HG02588 (cell line): ENCODE results near the gene FAM20C.

Experiments
- ATAC-seq: cut with Tn5 transposase; IDR thresholded peaks from one replicate; pipeline ENCODE4 v1.9.1; 2021; ENCODE audit warnings: mild to moderate bottlenecking, moderate library complexity; ENCODE audit not compliant: unreplicated experiment

The FAM20C gene

GRCh38 chr7:300546-301290 lies 108.3 kb downstream of the FAM20C start:
- no peak for ATAC-seq

DNA sequence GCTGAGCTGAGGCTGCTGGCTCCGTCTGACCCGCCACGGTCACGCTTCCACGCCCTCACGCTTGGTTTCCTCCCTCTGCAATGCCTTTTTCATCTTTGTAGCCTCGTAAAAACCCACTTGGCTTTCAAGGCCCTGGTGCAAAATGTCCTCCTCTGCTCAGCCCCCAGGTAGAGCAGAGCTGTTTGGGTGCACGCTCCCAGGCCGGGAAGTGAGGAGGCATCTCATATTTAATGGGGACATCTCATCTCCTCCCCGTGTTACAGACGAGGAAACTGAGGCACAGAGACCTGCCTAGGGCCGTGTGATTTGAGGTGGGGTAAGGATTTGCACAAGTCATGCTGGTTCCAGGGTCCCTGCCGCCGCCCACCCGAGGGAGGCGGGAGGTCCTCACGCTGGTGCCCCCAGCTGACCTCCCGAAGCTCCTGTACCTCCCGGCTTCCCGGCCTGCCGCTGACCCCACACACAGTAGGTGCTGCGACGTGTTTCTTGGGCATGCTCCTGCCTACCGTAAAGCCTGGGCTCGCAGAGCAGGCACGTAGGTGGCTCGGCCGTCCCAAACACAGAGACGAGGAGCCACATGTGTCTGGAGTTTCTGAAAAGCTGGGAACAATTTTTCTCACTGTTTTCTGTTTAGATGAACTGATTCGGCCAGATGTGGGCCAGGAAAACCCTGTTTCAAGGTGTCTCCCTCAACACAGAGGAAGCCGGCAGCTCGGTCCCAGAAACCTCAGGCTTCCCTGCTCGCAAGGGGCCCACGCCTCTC lies 109.1 kb downstream of the FAM20C start:
- no peak for ATAC-seq

- ATAC-seq = no peak
Measured at GRCh38 chr7:302054-302992, 110.0 kb downstream of the FAM20C start.

DNA sequence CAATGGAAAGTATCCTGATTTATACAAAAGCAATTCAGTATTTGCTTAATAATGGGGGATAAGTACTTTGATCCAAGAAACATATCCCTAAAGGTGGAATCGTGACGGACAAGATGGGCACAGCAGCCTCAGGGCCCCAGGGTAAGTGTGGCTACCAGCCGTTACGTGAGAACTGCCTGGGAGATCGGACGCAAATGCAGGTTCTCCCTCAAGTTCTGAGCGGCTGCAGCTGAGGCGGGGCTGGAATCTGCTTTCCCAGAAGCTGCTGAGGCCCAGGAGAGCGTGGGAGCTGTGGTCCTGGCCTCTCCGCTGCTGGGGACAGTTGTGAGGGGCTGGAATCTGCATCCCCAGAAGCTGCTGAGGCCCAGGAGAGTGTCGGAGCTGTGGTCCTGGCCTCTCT lies 111.1 kb downstream of the FAM20C start:
- no peak for ATAC-seq

- ATAC-seq = no peak
Measured at GRCh38 chr7:303884-304573, 111.7 kb downstream of the FAM20C start.

DNA sequence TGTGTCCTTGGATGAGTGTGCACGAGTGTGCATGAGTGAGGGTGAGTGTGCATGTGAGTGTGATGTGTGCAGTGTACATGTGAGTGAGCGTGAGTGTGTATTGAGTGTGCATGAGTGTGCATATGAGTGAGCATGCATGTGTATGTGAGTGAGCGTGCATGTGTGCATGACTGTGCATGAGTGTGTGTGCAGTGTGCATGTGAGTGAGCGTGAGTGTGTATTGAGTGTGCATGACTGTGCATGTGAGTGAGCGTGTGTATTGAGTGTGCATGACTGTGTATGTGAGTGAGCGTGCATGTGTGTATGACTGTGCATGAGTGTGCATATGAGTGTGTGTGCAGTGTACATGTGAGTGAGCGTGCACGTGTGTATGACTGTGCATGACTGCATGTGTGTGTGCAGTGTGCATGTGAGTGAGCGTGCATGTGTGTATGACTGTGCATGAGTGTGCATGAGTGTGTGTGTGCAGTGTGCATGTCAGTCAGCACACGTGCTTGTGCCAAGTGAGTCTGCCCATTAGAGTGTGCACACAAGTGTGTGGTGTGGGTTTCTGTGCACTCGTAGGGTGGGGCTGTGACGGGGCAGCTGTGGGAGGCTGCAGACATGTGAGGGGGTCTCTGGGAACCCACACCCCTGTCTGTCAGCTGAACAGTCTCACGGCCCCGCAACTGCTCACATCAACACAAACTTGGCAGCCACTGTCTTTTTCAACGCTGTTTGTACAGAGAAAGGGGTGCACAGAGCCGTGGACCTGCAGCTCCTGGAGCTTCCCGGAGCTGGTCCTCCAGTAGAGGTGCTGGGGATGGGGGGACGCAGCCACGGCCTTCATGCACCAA lies 112.4 kb downstream of the FAM20C start:
- no peak for ATAC-seq

DNA sequence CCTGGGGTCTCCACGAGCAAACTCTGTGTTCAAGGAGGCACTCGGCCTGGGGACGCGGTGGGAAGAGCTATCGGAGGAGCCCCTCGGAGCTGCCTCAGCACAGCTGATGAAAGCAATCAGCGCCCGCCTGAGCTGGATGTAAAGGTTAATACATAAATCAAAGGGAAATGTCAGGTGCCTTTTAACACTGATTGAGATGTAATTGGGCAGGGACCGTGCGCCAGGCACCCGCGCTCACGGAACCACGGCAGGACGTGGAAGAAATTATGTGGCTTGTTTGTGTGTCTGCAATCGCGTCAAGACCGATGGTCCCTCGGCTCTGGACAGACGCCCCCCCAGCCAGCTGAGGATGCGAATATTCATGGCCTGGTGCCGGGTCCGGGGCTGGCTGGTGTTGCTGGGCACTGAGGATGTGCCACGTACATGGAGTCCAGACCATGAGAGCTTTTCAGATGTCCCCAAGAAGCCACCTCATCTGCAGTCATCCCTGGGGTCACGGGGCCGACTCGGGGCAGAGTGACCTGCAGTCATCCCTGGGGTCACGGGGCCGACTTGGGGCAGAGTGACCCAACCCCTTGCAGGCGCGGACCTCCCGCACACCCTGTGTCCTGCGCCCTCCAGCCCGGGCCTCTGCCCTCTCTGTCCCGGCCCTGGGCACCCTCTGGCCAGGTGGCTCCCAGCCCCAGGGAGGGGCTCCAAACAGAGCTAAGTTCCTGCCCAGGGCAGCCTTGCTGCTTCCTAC lies 113.2 kb downstream of the FAM20C start:
- no peak for ATAC-seq

DNA sequence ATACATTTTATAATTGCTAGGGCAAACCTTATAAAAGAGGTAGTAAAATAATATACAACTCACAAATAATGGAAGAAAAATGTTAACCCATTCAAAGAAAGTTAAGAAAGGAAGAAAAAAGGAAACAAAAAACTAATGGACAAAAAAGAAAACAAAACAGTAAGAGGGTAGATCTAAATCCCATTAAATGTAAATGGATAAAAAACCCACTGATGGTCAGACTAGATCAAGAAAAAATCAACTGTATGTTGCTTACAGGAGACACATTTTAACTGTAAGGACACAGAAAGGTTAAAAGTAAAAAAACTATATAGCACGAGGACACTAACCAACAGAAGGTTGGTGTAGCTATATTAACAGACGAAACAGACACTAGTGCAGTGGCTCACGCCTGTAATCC lies 115.6 kb downstream of the FAM20C start:
- no peak for ATAC-seq

GRCh38 chr7:309586-310228 lies 117.3 kb downstream of the FAM20C start:
- ATAC-seq = no peak
